Measurements from ENCODE around the gene PGAP6.

The PGAP6 gene

GRCh38 chr16:359871-360697 is 21.7 kb downstream of the PGAP6 start:
- FAIRE-seq = no peak
- no peak for TF ChIP-seq POLR2AphosphoS5 (IDR thresholded peaks at IDR 0.05; ENCODE audit: low read depth, low read length)
- no peak for TF ChIP-seq TAF1 (IDR thresholded peaks at IDR 0.05; ENCODE audit: borderline replicate concordance, low read depth, low read length)
- TF ChIP-seq POLR2A (IDR thresholded peaks at IDR 0.05; ENCODE audit: low read depth, low read length) = no peak
- no peak for DNase-seq (ENCODE audit: insufficient read length)

GRCh38 chr16:359067-359763 is 22.6 kb downstream of the PGAP6 start:
- DNase-seq (ENCODE audit: insufficient read length) (no peak), FAIRE-seq (no peak)
- TF ChIP-seq POLR2AphosphoS5 (IDR thresholded peaks at IDR 0.05; ENCODE audit: low read depth, low read length) (no peak), POLR2A (IDR thresholded peaks at IDR 0.05; ENCODE audit: low read depth, low read length) (no peak), TAF1 (IDR thresholded peaks at IDR 0.05; ENCODE audit: borderline replicate concordance, low read depth, low read length) (no peak)

DNA sequence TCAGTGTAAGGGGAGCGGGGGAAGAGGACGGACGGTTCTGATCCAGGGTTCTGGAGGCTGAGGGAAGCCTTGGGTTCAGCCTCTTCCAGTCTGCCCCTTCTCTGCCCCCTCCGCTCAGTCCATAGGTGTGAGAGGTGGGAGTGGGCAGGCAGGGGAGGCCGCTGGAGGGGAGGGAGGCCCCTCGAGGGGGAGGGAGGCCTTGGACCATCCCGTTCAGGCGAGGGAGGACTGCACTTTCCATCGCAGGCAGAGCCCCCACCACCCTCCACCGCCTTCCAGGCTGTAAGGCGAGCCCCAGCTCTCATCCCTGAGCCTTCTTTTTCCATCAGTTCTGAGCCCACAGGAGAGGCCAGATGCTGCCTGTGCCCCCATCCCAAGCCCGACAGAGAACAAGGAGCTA is 25.0 kb downstream of the PGAP6 start:
- TF ChIP-seq POLR2A (IDR thresholded peaks at IDR 0.05; ENCODE audit: low read depth, low read length) (no peak), TAF1 (IDR thresholded peaks at IDR 0.05; ENCODE audit: borderline replicate concordance, low read depth, low read length) (no peak), POLR2AphosphoS5 (IDR thresholded peaks at IDR 0.05; ENCODE audit: low read depth, low read length) (no peak)
- no peak for FAIRE-seq
- no peak for DNase-seq (ENCODE audit: insufficient read length)

GRCh38 chr16:354971-355461 is 26.8 kb downstream of the PGAP6 start:
- DNase-seq (ENCODE audit: insufficient read length) = no peak
- TF ChIP-seq POLR2AphosphoS5 (IDR thresholded peaks at IDR 0.05; ENCODE audit: low read depth, low read length) (no peak), TAF1 (IDR thresholded peaks at IDR 0.05; ENCODE audit: borderline replicate concordance, low read depth, low read length) (no peak), POLR2A (IDR thresholded peaks at IDR 0.05; ENCODE audit: low read depth, low read length) (no peak)
- no peak for FAIRE-seq

- TF ChIP-seq POLR2AphosphoS5 (IDR thresholded peaks at IDR 0.05; ENCODE audit: low read depth, low read length) (no peak), TAF1 (IDR thresholded peaks at IDR 0.05; ENCODE audit: borderline replicate concordance, low read depth, low read length) (no peak), POLR2A (IDR thresholded peaks at IDR 0.05; ENCODE audit: low read depth, low read length) (no peak)
- FAIRE-seq (no peak), DNase-seq (ENCODE audit: insufficient read length) (no peak)
Measured at GRCh38 chr16:354291-354881, 27.4 kb downstream of the PGAP6 start.

DNA sequence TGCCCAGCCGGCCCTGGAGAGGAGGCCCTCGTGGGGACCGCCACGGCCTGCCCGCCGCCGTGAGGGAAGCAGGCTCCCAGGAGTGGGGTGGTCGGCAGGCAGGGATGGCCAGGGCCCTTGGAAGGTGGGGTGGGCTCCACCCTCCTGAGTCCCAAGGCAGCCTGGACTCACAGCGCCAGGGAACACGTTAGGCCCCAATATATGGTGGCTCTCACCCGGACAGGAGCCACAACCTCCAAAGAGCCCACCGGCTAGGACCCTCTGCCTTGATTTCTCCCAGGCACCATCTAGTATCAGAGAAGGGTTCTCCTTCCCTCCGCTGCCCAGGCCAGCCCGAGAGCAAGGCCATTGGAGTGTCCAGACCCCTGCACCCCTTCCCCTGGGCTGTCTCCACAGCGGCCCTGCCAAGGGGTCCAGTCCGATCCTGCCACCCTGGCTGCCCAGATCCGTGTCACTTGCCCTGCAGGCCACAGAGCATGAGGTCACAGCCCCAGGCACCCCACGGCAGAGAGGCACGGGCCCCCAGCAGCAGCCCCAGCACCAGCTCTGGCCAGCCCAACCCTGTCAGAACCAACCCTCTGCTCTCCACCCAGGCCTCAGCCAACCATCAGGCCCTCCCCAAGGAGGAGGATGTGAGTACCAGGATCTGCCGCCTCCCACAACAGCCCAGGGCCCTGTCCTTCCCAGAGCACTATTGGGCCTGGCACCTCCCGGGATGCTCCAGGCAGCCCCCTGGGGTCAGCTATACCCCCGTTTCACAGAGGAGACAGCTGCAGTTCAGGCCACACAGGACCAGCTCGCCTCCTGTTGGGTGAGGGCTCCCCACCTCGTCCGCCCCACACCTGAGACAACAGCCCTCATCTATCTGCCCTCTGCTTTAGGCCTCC is 28.1 kb downstream of the PGAP6 start:
- no peak for DNase-seq (ENCODE audit: insufficient read length)
- TF ChIP-seq POLR2AphosphoS5 (IDR thresholded peaks at IDR 0.05; ENCODE audit: low read depth, low read length) (no peak), TAF1 (IDR thresholded peaks at IDR 0.05; ENCODE audit: borderline replicate concordance, low read depth, low read length) (no peak), POLR2A (IDR thresholded peaks at IDR 0.05; ENCODE audit: low read depth, low read length) (no peak)
- no peak for FAIRE-seq

- TF ChIP-seq TAF1 (IDR thresholded peaks at IDR 0.05; ENCODE audit: borderline replicate concordance, low read depth, low read length) (no peak), POLR2AphosphoS5 (IDR thresholded peaks at IDR 0.05; ENCODE audit: low read depth, low read length) (no peak), POLR2A (IDR thresholded peaks at IDR 0.05; ENCODE audit: low read depth, low read length) (peak; percentile 60; the same call in 1 of the 2 replicates)
- FAIRE-seq (peak; percentile 92), DNase-seq (ENCODE audit: insufficient read length) (peak; percentile 86)
Measured at GRCh38 chr16:352547-353403, 29.0 kb downstream of the PGAP6 start, which contains the start of gene AXIN1. Gene AXIN1 (minus strand): TSS chr16:352723. CDS start chr16:347025, 5,698 bp downstream.

DNA sequence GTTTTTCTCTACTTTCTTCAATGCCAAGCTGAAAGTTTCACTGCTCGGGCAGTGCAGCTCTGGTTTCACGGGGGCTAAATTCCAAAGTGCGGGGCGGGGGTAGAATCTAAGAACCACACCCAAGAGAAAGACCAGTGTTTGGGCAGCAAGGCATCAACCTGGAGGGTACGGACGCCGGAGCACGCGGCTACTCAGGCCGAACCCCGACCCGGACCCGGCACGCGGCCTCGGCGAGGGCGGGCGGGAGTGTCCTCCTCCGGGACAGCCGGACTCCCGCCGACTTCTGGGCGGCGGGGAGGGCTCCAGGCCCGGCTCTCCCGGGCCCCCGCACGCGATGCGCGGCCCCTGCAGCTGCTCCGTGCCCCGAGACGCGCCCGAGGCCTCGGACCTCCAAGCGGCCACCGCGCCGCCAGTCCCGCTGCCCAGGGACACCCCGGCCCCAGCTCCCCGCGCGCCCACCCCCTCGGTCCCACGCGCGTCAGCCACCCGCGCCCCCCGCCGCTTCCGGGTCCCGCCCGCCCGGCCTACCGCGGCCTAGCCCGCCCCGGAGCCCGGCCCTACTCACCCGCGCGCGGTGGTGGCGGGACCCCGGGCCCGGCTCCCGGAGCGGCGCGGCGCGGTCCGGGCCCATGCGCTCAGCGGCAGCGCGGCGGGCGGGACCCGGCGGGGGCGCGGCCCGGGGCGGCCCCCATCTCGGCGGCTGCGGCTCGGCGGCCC is 29.8 kb downstream of the PGAP6 start:
- no peak for FAIRE-seq
- no peak for DNase-seq (ENCODE audit: insufficient read length)
- TF ChIP-seq POLR2A (IDR thresholded peaks at IDR 0.05; ENCODE audit: low read depth, low read length) (no peak), TAF1 (IDR thresholded peaks at IDR 0.05; ENCODE audit: borderline replicate concordance, low read depth, low read length) (no peak), POLR2AphosphoS5 (IDR thresholded peaks at IDR 0.05; ENCODE audit: low read depth, low read length) (no peak)

- DNase-seq (ENCODE audit: insufficient read length) = no peak
- no peak for TF ChIP-seq POLR2A (IDR thresholded peaks at IDR 0.05; ENCODE audit: low read depth, low read length)
- TF ChIP-seq POLR2AphosphoS5 (IDR thresholded peaks at IDR 0.05; ENCODE audit: low read depth, low read length) = no peak
- TF ChIP-seq TAF1 (IDR thresholded peaks at IDR 0.05; ENCODE audit: borderline replicate concordance, low read depth, low read length) = no peak
- FAIRE-seq = no peak
Measured at GRCh38 chr16:350203-350602, 31.6 kb downstream of the PGAP6 start.

Data from GM12892 (cell line).